ENCODE results near the gene EYS.

EYS gene

DNA sequence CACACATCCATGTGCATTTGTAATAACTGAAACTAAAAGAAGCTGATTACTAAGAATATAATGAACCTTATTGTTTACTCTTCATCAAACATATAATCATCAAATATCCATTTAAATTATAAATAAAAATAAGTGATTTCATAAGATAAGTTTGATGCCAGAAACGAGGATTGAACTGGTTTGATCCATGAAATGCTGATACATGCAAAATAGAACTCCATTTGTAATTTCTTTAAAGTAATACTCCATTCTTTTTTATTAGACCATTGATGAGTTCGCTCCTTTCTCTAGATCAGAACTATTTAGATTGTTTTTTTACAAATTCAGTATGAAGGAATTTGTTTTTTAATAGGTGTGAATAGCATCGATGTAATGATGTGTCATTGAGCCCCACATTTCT, 57.6 kb downstream of the EYS start:
- Histone ChIP-seq H3K79me2 (ENCODE audit: control insufficient read depth, low read length) (no peaks in the 10 kb centered on the region), H3K27me3 (ENCODE audit: control insufficient read depth, low read length) (no peaks in the 10 kb centered on the region), H4K20me1 (ENCODE audit: control insufficient read depth, insufficient read depth, low read depth, low read length) (no peaks in the 10 kb centered on the region), H3K4me1 (ENCODE audit: control insufficient read depth, low read length) (no peaks in the 10 kb centered on the region), H3K9me2 (replicated peaks; ENCODE audit: control insufficient read depth, low read length) (no peaks in the 10 kb centered on the region), H3K9me3 (ENCODE audit: control insufficient read depth, insufficient read depth, low read length) (no peaks in the 10 kb centered on the region), H3K4me2 (ENCODE audit: low read length) (no peak overlapping the region), H3K36me3 (ENCODE audit: control insufficient read depth, low read length) (no peaks in the 10 kb centered on the region), H3F3A (ENCODE audit: control insufficient read depth, insufficient read depth) (no peaks in the 10 kb centered on the region), H3K4me3 (ENCODE audit: low read length) (no peak overlapping the region), H3K27ac (ENCODE audit: low read depth, low read length) (no peak overlapping the region)
- TF ChIP-seq, protein P1, sequence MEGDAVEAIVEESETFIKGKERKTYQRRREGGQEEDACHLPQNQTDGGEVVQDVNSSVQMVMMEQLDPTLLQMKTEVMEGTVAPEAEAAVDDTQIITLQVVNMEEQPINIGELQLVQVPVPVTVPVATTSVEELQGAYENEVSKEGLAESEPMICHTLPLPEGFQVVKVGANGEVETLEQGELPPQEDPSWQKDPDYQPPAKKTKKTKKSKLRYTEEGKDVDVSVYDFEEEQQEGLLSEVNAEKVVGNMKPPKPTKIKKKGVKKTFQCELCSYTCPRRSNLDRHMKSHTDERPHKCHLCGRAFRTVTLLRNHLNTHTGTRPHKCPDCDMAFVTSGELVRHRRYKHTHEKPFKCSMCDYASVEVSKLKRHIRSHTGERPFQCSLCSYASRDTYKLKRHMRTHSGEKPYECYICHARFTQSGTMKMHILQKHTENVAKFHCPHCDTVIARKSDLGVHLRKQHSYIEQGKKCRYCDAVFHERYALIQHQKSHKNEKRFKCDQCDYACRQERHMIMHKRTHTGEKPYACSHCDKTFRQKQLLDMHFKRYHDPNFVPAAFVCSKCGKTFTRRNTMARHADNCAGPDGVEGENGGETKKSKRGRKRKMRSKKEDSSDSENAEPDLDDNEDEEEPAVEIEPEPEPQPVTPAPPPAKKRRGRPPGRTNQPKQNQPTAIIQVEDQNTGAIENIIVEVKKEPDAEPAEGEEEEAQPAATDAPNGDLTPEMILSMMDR (IDR thresholded peaks at IDR 0.05; ENCODE audit: low read depth, low read length, poor library complexity, severe bottlenecking): no peak

DNA sequence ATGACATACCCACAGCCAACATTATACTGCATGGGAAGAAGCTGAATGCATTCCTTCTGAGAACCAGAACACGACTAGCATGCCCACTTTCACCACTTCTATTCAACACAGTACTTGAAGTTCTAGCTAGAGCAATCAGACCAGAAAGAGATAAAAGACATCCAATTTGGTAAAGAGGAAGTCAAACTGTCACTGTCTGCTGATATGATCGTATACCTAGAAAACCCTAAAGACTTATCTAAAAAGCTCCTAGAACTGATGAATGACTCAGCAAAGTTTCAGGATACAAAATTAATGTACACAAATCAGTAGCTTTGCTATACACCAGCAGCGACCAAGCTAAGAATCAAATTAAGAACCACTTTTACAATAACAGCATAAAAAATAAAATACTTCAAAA, 60.5 kb downstream of the EYS start:
- Histone ChIP-seq H3K4me3 (ENCODE audit: low read length) (no peak overlapping the region), H3K36me3 (ENCODE audit: control insufficient read depth, low read length) (no peaks in the 10 kb centered on the region), H3K9me2 (replicated peaks; ENCODE audit: control insufficient read depth, low read length) (no peaks in the 10 kb centered on the region), H3K4me2 (ENCODE audit: low read length) (no peak overlapping the region), H3K4me1 (ENCODE audit: control insufficient read depth, low read length) (no peaks in the 10 kb centered on the region), H3K9me3 (ENCODE audit: control insufficient read depth, insufficient read depth, low read length) (no peaks in the 10 kb centered on the region), H3K27ac (ENCODE audit: low read depth, low read length) (no peak overlapping the region), H4K20me1 (ENCODE audit: control insufficient read depth, insufficient read depth, low read depth, low read length) (no peaks in the 10 kb centered on the region), H3K27me3 (ENCODE audit: control insufficient read depth, low read length) (no peaks in the 10 kb centered on the region), H3K79me2 (ENCODE audit: control insufficient read depth, low read length) (no peaks in the 10 kb centered on the region), H3F3A (ENCODE audit: control insufficient read depth, insufficient read depth) (no peaks in the 10 kb centered on the region)
- TF ChIP-seq, protein P1 (IDR thresholded peaks at IDR 0.05; ENCODE audit: low read depth, low read length, poor library complexity, severe bottlenecking): no peak
- no peak for TF ChIP-seq EZH2phosphoT487 (IDR thresholded peaks at IDR 0.05; ENCODE audit: borderline replicate concordance, low read length)

DNA sequence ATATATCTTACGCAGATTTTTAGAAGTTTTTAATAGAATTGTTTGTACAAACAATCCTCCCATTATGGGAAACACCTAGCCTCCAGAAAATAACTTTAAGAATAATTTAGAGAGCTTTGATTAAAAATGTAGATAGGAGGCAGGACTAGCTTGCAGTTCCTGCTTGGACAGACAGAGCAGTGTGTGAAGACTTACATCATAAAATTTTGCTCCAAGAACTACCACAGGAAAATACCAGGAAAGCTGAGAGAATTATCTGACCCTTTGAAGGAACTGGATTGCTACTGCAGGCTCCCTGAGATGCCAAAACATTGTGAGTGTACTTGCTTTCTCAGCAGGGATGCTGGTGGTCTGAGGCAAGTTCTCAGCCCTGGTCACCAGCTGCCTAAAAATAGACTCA, 64.2 kb downstream of the EYS start:
- H3K79me2 ChIP-seq (ENCODE audit: control insufficient read depth, low read length): no peaks in the 10 kb centered on the region
- no peaks in the 10 kb centered on the region for H3K27me3 ChIP-seq (ENCODE audit: control insufficient read depth, low read length)
- no peaks in the 10 kb centered on the region for H3K4me1 ChIP-seq (ENCODE audit: control insufficient read depth, low read length)
- H3K27ac ChIP-seq (ENCODE audit: low read depth, low read length): no peak overlapping the region
- no peaks in the 10 kb centered on the region for H4K20me1 ChIP-seq (ENCODE audit: control insufficient read depth, insufficient read depth, low read depth, low read length)
- no peak overlapping the region for H3K4me2 ChIP-seq (ENCODE audit: low read length)
- no peaks in the 10 kb centered on the region for H3F3A ChIP-seq (ENCODE audit: control insufficient read depth, insufficient read depth)
- H3K36me3 ChIP-seq (ENCODE audit: control insufficient read depth, low read length): no peaks in the 10 kb centered on the region
- no peaks in the 10 kb centered on the region for H3K9me3 ChIP-seq (ENCODE audit: control insufficient read depth, insufficient read depth, low read length)
- H3K4me3 ChIP-seq (ENCODE audit: low read length): no peak overlapping the region
- no peak for TF ChIP-seq EZH2phosphoT487 (IDR thresholded peaks at IDR 0.05; ENCODE audit: borderline replicate concordance, low read length)
- TF ChIP-seq, protein P1 (IDR thresholded peaks at IDR 0.05; ENCODE audit: low read depth, low read length, poor library complexity, severe bottlenecking): no peak
- no peaks in the 10 kb centered on the region for H3K9me2 ChIP-seq (replicated peaks; ENCODE audit: control insufficient read depth, low read length)
